ENCODE results near the gene CYP26B1. TPM values are rescaled to one million over a fixed set of nuclear protein-coding genes. Genes with fewer than 3 reads are reported as not detected.

CYP26B1 gene
- total RNA-seq, 8 experiments from 2014 or later, result 1.7 to 272 (median 6.0) TPM

DNA sequence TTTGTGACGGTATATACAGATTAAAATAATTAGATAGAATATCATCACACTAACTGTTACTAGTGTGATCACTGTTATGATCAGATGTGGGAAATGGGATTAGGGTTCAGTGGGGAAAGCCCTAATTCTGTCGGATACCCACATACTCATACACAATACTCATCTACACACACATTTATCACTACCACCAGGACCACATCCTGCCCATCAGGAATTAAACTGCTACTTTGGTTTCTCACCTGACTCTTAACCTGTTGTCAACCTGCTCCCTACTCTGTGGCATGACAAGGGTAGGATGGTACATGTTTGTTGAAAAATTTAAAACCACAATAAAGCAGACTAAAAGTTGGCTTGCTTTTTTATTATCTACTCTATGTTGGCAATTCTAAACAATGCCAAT lies 24.8 kb upstream of the CYP26B1 start:
- H3K4me3 ChIP-seq, result no peak overlapping the region
- ATAC-seq (replicated peaks in 6 of 8), result no peak
- 72 to 100% (median 98%) methylated on average over 1 to 2 of the region's 2 CpGs; no CpG with 5 or more reads in 2 of the 10 experiments for WGBS, 10 experiments
- H3K27ac ChIP-seq, result no peak overlapping the region
- H3K4me1 ChIP-seq (replicated peaks in 1 of 2), result peaks cover 10 to 11% of the 10 kb centered on the region in 2 donors
- in situ Hi-C loops (cut with MboI; ENCODE audit: low pct_unique_long_range_greater_than_20kb in 2 of 9, low sequenced_read_pairs in 9 of 9, unreplicated experiment in 9 of 9), result loop anchor here in 3 of 9 experiments (25.0 kb wide), 4 partner anchors 415 to 635 kb away; no protein-coding TSS in a partner anchor

DNA sequence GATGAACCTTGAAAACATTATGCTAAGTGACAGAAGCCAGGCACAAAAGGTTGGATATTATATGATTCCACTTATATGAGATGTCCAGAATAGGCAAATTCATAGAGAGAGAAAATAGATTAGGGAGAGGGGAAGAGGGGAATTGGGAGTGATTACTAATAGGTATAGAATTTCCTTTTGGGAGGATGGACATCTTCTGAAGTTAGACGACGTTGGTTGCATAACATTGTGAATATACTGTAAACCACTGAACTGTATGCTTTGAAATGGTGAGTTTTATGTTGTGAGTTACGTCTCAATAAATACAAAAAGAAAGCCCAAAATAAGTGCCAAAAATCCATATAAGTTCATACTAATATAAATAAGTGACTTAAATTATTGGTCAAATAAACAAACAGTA lies 18.6 kb upstream of the CYP26B1 start:
- ATAC-seq (replicated peaks in 6 of 8), result no peak
- WGBS, 10 experiments, result 50 to 93% (median 70%) methylated on average over 1 to 3 of the region's 3 CpGs; no CpG with 5 or more reads in 1 of the 10 experiments
- Histone ChIP-seq H3K4me1 (replicated peaks in 1 of 2) (no peaks in the 10 kb centered on the region), H3K27ac (no peak overlapping the region), H3K4me3 (no peak overlapping the region)
- in situ Hi-C loops (cut with MboI; ENCODE audit: low pct_unique_long_range_greater_than_20kb in 2 of 9, low sequenced_read_pairs in 9 of 9, unreplicated experiment in 9 of 9), result loop anchor here in 3 of 9 experiments (25.0 kb wide), 4 partner anchors 421 to 629 kb away; no protein-coding TSS in a partner anchor

DNA sequence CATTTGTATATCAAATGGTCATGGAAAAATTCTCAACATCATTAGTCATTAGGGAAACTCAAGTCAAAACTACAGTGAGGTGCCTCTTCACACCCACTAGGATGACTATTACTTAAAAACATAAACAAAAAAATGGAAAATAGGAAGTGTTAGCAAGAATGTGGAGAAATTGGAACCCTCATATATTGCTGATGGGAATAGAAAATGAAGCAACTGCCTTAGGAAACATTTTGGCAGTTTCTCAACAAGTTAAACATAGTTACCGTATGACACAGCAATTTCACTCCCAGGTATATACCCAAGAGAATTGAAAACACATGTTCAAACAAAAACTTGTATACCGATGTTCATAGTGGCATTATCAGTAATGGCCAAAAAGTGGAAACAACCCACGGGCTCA lies 18.1 kb upstream of the CYP26B1 start:
- in situ Hi-C loops (cut with MboI; ENCODE audit: low pct_unique_long_range_greater_than_20kb in 2 of 9, low sequenced_read_pairs in 9 of 9, unreplicated experiment in 9 of 9), result loop anchor here in 3 of 9 experiments (25.0 kb wide), 4 partner anchors 422 to 628 kb away; no protein-coding TSS in a partner anchor
- 67 to 100% (median 89%) methylated on average over 2 to 3 of the region's 3 CpGs for WGBS, 10 experiments
- no peak for ATAC-seq (replicated peaks in 6 of 8)

DNA sequence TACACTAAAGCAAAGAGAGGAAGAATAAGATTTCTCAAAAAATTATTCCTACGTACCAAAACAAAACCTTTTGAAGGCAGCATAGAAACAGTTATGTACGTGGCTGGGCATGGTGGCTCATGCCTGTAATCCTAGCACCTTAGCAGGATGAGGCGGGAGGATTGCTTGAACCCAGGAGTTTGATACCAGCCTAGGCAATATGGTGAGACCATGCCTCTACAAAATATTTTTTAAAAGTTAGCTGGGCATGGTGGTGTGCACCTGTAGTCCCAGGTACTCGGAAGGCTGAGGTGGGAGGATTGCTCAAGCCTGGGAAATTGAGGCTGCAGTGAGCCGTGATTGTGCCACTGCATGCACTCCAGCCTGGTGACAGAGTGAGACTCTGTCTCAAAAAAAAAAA lies 14.9 kb upstream of the CYP26B1 start:
- Histone ChIP-seq H3K4me3 (no peak overlapping the region), H3K4me1 (replicated peaks in 1 of 2) (peaks cover 3 to 7% of the 10 kb centered on the region in 2 donors), H3K27ac (no peak overlapping the region)
- in situ Hi-C loops (cut with MboI; ENCODE audit: low pct_unique_long_range_greater_than_20kb in 2 of 9, low sequenced_read_pairs in 9 of 9, unreplicated experiment in 9 of 9), result loop anchor here in 3 of 9 experiments (25.0 kb wide), 4 partner anchors 425 to 625 kb away; no protein-coding TSS in a partner anchor
- no peak for ATAC-seq (replicated peaks in 6 of 8)
- 63 to 100% (median 92%) methylated on average over 2 to 4 of the region's 5 CpGs for WGBS, 10 experiments

More for the DNA sequence above, 18.1 kb upstream of the CYP26B1 start:
- Histone ChIP-seq H3K27ac (no peak overlapping the region), H3K4me1 (replicated peaks in 1 of 2) (no peaks in the 10 kb centered on the region), H3K4me3 (no peak overlapping the region)

DNA sequence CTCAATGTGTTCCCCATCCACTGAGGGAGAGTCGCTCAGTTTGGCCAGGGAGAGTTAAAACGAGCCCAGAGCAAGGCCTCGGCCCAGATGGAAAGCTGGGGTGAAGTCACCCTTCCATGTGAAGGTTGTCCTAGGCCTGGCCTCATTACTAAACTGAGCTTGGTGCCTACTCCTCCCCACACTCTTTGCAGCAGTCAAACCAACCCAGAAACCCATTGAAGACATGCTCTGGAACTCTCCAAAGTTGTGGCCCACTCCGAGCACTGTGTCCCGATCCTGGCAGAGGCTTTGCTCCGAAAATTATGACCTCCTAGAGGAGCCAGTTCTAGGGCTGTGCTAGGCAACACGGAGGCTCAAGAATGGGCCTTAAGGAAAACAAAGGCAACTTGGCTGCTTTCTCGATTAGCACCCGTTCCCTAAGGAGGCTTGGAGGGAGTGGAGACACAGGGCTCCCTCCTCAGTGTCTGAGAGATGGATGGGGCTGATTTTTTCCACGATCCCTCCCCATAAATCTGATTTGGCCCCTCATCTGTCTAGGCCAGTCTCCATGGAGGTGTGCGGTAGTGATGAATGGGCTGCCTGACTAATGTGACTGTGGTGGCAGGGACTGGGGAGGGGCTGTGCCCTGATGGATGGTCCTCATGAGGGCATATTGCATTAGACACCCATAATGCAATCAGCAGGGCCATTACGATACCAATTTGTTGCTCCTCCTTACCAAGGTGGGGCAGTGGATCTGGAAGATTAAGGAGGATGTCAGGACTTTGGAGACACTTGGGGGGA lies 11.7 kb upstream of the CYP26B1 start:
- no peak overlapping the region for H3K27ac ChIP-seq
- peak in 5 of 8 experiments; percentile 50 to 77 (median 70) for ATAC-seq (replicated peaks in 6 of 8)
- no peak overlapping the region for H3K4me3 ChIP-seq
- in situ Hi-C loops (cut with MboI; ENCODE audit: low pct_unique_long_range_greater_than_20kb in 2 of 9, low sequenced_read_pairs in 9 of 9, unreplicated experiment in 9 of 9), result loop anchor here in 5 of 9 experiments (10.0 to 25.0 kb wide), 6 partner anchors 355 to 622 kb away; no protein-coding TSS in a partner anchor
- peaks cover 8 to 11% of the 10 kb centered on the region in 2 donors for H3K4me1 ChIP-seq (replicated peaks in 1 of 2)
- 60 to 100% (median 87%) methylated on average over 1 to 11 of the region's 12 CpGs; no CpG with 5 or more reads in 4 of the 10 experiments for WGBS, 10 experiments

DNA sequence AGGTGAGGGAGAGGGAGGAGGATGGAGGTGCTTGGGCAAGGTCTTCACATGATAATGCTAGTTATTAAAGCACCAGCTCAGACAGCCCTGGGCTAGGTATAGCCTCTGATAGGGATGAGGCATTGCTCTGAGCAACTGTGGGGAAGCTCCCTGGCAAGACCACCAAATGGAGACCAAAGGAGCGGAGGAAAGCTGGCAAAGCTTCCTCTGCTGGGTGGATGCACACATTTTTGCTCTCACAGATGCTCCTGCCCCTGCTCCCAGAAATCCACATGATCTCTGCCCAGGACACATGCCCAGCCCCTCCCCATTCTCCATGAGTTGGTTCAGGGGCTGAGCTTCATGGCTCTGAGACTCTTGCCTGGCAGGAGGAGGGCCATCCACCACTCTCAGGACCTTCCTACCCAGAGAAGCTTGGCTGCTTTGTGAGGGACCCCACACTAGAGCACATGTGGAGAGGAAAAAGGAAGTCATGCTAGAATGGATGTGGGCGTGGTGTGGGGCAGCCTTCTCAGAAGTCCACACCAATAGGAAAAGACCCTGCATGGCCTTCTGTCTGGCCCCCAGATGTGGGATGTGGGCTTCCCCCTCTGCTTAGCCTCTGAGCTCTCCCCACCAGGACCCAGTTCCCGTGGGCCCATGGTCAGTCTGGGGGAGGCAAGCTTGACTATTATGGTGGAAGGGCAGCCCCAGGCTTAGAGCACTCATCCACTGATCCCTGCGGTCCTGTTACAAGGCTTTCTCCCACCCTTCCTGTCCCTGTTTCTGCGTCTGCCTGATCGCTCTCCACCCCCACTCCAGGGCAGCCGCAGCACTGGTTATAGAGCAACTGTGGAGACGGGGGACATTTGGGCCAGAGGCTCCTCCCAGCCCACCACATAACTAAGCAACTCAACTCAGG lies 10.5 kb upstream of the CYP26B1 start:
- WGBS, 10 experiments, result 80 to 100% (median 88%) methylated on average over 1 to 7 of the region's 8 CpGs; no CpG with 5 or more reads in 4 of the 10 experiments
- no peak for ATAC-seq (replicated peaks in 6 of 8)
- no peak overlapping the region for H3K4me3 ChIP-seq
- H3K27ac ChIP-seq, result no peak overlapping the region
- peaks cover 12 to 13% of the 10 kb centered on the region in 2 donors for H3K4me1 ChIP-seq (replicated peaks in 1 of 2)
- in situ Hi-C loops (cut with MboI; ENCODE audit: low pct_unique_long_range_greater_than_20kb in 2 of 9, low sequenced_read_pairs in 9 of 9, unreplicated experiment in 9 of 9), result loop anchor here in 5 of 9 experiments (10.0 to 25.0 kb wide), 6 partner anchors 353 to 621 kb away; no protein-coding TSS in a partner anchor

DNA sequence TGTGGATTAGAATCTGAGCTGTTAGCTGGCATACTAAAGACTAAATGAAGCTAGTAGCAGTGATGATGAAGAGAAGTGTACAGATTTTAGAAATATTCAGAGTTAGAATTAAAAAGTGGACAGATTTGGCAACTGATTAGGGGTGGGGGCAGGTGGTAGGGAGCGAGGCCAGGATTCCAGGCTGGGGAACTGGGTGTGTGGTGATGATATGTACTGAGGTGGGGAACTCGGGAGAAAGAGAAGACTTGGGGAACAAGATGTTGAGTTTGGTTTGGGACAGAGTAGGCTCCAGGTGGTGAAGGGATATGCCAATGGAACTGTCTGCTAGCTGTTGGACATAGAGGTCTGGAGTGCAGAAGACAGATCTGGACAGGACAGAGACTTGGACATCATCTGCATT lies 9.2 kb upstream of the CYP26B1 start:
- no peak overlapping the region for H3K4me3 ChIP-seq
- in situ Hi-C loops (cut with MboI; ENCODE audit: low pct_unique_long_range_greater_than_20kb in 2 of 9, low sequenced_read_pairs in 9 of 9, unreplicated experiment in 9 of 9), result loop anchor here in 5 of 9 experiments (10.0 to 25.0 kb wide), 6 partner anchors 352 to 620 kb away; no protein-coding TSS in a partner anchor
- H3K4me1 ChIP-seq (replicated peaks in 1 of 2), result peaks cover 14 to 22% of the 10 kb centered on the region in 2 donors
- H3K27ac ChIP-seq, result no peak overlapping the region
- WGBS, 10 experiments, result 20 to 83% (median 50%) methylated on average over 1 to 2 of the region's 2 CpGs; no CpG with 5 or more reads in 4 of the 10 experiments
- no peak for ATAC-seq (replicated peaks in 6 of 8)

DNA sequence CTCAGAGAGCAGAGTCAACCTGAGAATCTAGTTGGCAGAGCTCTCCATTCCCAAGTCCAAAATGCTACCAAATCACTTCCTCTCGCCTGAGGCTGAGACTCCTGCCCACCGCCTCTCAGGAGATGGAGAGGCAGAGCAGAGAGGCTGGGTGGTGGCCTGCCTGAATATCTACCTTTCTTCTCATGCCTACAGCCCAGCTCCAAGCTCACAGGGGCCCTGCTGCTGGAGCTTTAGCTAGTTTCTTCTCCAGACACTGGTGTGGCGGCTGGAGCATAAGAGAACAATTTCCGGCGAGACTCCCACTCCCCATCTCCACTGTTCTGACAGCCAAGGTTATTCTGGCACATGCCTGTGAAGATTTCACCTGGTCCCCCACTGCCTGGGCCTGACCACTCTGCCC lies 8.1 kb upstream of the CYP26B1 start:
- WGBS, 10 experiments, result 100% methylated on average over 1 to 2 of the region's 5 CpGs; no CpG with 5 or more reads in 5 of the 10 experiments
- ATAC-seq (replicated peaks in 6 of 8), result no peak
- Histone ChIP-seq H3K4me1 (replicated peaks in 1 of 2) (peaks cover 14 to 22% of the 10 kb centered on the region in 2 donors), H3K4me3 (no peak overlapping the region), H3K27ac (no peak overlapping the region)
- in situ Hi-C loops (cut with MboI; ENCODE audit: low pct_unique_long_range_greater_than_20kb in 2 of 9, low sequenced_read_pairs in 9 of 9, unreplicated experiment in 9 of 9), result loop anchor here in 5 of 9 experiments (10.0 to 25.0 kb wide), 6 partner anchors 351 to 618 kb away; no protein-coding TSS in a partner anchor

DNA sequence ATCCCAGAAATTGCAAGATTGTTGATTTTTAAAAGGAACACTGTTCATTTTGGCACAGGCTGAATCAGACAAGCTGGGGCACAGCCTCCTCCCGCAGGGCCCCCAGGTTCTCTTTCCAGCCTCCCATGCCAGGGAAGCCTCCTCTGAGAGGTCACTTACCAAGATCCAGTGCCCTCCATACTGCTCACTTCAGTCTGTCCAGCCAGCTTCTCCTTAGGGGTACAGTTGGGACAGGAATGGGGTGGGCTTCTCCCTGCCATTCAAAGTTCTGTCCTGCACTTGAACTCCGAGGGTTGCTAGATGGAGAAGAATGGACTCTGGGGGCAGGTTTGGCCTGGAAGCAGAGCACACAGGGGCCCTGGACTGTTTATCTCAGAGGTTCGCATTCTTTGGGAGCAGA lies 7.5 kb upstream of the CYP26B1 start:
- H3K4me1 ChIP-seq (replicated peaks in 1 of 2), result peaks cover 14 to 22% of the 10 kb centered on the region in 2 donors
- ATAC-seq (replicated peaks in 6 of 8), result no peak

DNA sequence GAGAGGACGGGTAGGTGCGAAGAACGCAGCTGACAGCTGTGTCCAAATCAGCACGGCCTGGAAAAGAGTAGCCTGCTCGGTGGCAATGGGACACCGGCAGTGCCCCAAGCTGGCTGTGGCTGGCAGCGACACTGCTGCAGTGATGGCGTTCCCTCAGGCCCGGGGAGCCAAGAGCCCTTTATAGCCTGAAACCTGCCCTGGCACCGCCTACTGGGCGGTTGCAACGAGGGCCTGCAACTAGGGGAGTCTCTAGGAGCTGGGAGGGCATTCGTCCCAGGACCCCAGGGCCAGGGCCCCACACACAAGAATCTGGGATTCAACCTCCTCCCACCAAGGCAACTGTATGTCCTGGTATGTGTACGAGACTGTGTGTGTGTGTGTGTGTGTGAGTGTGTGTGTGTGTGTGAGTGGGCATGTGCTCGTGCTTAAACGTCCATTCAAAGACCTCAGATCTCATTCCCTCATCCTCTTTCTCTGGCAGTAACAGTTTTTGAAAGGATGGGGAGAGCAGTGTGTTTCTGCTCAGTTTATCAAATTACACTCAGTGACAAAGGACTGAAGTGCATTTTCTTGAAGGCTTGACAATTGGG lies 6.8 kb upstream of the CYP26B1 start:
- in situ Hi-C loops (cut with MboI; ENCODE audit: low pct_unique_long_range_greater_than_20kb in 2 of 9, low sequenced_read_pairs in 9 of 9, unreplicated experiment in 9 of 9), result loop anchor here in 5 of 9 experiments (10.0 to 25.0 kb wide), 6 partner anchors 350 to 617 kb away; no protein-coding TSS in a partner anchor
- WGBS, 10 experiments, result 56 to 100% (median 76%) methylated on average over 2 to 5 of the region's 16 CpGs; no CpG with 5 or more reads in 6 of the 10 experiments
- H3K4me1 ChIP-seq (replicated peaks in 1 of 2), result peaks cover 13 to 17% of the 10 kb centered on the region in 2 donors
- H3K4me3 ChIP-seq, result no peak overlapping the region
- no peak overlapping the region for H3K27ac ChIP-seq
- peak in 4 of 8 experiments; percentile 5 to 23 (median 8) for ATAC-seq (replicated peaks in 6 of 8)

More for the DNA sequence above, 7.5 kb upstream of the CYP26B1 start:
- in situ Hi-C loops (cut with MboI; ENCODE audit: low pct_unique_long_range_greater_than_20kb in 2 of 9, low sequenced_read_pairs in 9 of 9, unreplicated experiment in 9 of 9), result loop anchor here in 5 of 9 experiments (10.0 to 25.0 kb wide), 6 partner anchors 350 to 618 kb away; no protein-coding TSS in a partner anchor
- 20 to 80% (median 38%) methylated on average over 1 of the region's 3 CpGs; no CpG with 5 or more reads in 7 of the 10 experiments for WGBS, 10 experiments
- Histone ChIP-seq H3K4me3 (no peak overlapping the region), H3K27ac (no peak overlapping the region)

DNA sequence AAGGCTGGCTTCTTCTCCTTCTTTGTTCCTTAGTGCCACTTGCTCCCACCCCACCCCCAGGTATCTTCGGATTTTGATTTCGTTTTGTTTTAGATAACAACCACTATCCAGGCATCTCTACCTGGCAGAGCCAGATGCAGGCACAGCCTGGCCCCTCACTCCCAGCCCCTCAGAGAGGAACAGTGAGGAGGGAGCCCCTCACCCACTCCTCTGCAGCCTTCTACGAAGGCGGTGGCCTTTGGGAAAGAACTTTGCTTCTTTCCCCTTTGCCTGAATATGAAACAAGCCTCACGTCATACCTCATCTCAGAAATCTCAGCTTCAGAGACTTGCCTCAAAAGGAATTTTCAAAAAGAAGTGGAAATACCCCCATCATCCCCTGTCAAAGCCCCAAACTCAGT lies 6.3 kb upstream of the CYP26B1 start:
- in situ Hi-C loops (cut with MboI; ENCODE audit: low pct_unique_long_range_greater_than_20kb in 2 of 9, low sequenced_read_pairs in 9 of 9, unreplicated experiment in 9 of 9), result loop anchor here in 5 of 9 experiments (10.0 to 25.0 kb wide), 6 partner anchors 349 to 617 kb away; no protein-coding TSS in a partner anchor
- no peak overlapping the region for H3K4me3 ChIP-seq
- peaks cover 14 to 16% of the 10 kb centered on the region in 2 donors for H3K4me1 ChIP-seq (replicated peaks in 1 of 2)
- 80 to 86% (median 82%) methylated on average over 1 to 2 of the region's 5 CpGs; no CpG with 5 or more reads in 6 of the 10 experiments for WGBS, 10 experiments
- no peak overlapping the region for H3K27ac ChIP-seq
- no peak for ATAC-seq (replicated peaks in 6 of 8)
